ENCODE results near the gene CKM. TPM values are rescaled to one million over a fixed set of nuclear protein-coding genes. Genes with fewer than 3 reads are reported as not detected.

Gene CKM
- total and polyA plus RNA-seq, 10 of the 15 experiments (the other 5 are each of a cell fraction or from before 2014, with no cell fraction given), result 0.08 to 0.14 (median 0.13) TPM; not detected in 5

GRCh38 chr19:45362291-45362690 is 39.6 kb upstream of the CKM start:
- H3K4me1 ChIP-seq (ENCODE audit: control insufficient read depth, insufficient read depth, low read length), result no peaks in the 10 kb centered on the region
- BruUV-seq (replicated peaks), result no TSS peak
- ChIA-PET CTCF (no interaction called here), POLR2A (no interaction called here), RAD21 (ENCODE audit: unreplicated experiment) (no interaction called here), SMC1A (ENCODE audit: uncharacterized antibody, unreplicated experiment) (no interaction called here)
- no peak for TF ChIP-seq STAT3 (IDR thresholded peaks at IDR 0.05; ENCODE audit: low read depth, low read length)
- TF ChIP-seq, protein P1, sequence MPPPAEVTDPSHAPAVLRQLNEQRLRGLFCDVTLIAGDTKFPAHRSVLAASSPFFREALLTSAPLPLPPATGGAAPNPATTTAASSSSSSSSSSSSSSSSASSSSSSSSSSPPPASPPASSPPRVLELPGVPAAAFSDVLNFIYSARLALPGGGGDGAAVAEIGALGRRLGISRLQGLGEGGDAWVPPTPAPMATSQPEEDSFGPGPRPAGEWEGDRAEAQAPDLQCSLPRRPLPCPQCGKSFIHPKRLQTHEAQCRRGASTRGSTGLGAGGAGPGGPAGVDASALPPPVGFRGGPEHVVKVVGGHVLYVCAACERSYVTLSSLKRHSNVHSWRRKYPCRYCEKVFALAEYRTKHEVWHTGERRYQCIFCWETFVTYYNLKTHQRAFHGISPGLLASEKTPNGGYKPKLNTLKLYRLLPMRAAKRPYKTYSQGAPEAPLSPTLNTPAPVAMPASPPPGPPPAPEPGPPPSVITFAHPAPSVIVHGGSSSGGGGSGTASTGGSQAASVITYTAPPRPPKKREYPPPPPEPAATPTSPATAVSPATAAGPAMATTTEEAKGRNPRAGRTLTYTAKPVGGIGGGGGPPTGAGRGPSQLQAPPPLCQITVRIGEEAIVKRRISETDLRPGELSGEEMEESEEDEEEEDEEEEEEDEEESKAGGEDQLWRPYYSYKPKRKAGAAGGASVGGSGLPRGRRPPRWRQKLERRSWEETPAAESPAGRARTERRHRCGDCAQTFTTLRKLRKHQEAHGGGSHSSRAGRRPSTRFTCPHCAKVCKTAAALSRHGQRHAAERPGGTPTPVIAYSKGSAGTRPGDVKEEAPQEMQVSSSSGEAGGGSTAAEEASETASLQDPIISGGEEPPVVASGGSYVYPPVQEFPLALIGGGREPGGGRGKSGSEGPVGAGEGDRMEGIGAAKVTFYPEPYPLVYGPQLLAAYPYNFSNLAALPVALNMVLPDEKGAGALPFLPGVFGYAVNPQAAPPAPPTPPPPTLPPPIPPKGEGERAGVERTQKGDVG (CRISPR knock-in tag; IDR thresholded peaks at IDR 0.05), result no peak
- peak; percentile 17; the same call in 1 of the 2 replicates for TF ChIP-seq POLR2A (IDR thresholded peaks at IDR 0.05; ENCODE audit: low read depth, low read length)
- no peak overlapping the region for H3K4me2 ChIP-seq (ENCODE audit: control insufficient read depth, insufficient read depth)
- H3K4me3 ChIP-seq, result no peak overlapping the region
- FAIRE-seq, result no peak
- H3K79me2 ChIP-seq (ENCODE audit: control insufficient read depth, insufficient read depth, low read length), result no peaks in the 10 kb centered on the region
- H3K27me3 ChIP-seq (replicated peaks in 1 of 2; ENCODE audit: control insufficient read depth in 2 of 2, insufficient read depth in 2 of 2, low read length in 1 of 2), result no peaks in the 10 kb centered on the region
- no peak for ATAC-seq
- WGBS (ENCODE audit: insufficient coverage, insufficient replicate concordance, low lambda C conversion rate, missing lambda C conversion rate), result 90% methylated on average over 16 of the region's 16 CpGs
- intact Hi-C loops (cut with micrococcal nuclease; ENCODE audit: unreplicated experiment), result no loop called here
- H2AFZ ChIP-seq (ENCODE audit: control insufficient read depth, low read depth, low read length), result no peak overlapping the region
- no peak for DNase-seq (ENCODE audit: low read depth, low spot score)
- in situ Hi-C loops (cut with MboI), result no loop called here
- H3K27ac ChIP-seq (ENCODE audit: control insufficient read depth, insufficient read depth), result no peak overlapping the region
- H3K9ac ChIP-seq (ENCODE audit: control insufficient read depth, insufficient read depth, low read length), result no peak overlapping the region
- no peaks in the 10 kb centered on the region for H3K9me3 ChIP-seq (replicated peaks; ENCODE audit: control insufficient read depth, insufficient read depth, low read length)
- H4K20me1 ChIP-seq (ENCODE audit: control insufficient read depth, insufficient read depth), result no peaks in the 10 kb centered on the region
- peaks cover 0 to 5% of the 10 kb centered on the region in 2 experiments; a peak in 2 of 4 replicates for H3K36me3 ChIP-seq (ENCODE audit: control insufficient read depth in 2 of 2, insufficient read depth in 2 of 2, low read length in 1 of 2)

DNA sequence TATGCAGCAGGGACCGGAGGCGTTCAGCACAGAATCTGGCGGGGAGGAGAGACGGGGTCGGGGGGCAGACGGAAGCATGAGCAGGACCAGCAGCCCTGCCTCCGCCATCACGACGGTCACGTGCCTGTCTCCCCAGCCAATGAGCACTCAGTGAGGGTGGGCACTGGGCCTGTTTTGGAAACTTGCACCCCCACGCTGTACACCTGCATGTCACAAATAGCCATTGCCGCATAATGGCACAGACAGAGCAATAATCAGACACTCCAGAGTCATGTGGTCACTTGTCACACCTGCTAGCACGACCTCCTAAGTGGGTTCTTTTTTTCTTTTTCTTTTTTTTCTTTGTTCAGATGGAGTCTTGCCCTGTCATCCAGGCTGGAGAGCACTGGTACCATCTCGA is 38.9 kb upstream of the CKM start:
- Histone ChIP-seq H3K9ac (ENCODE audit: control insufficient read depth, insufficient read depth, low read length) (no peak overlapping the region), H3K27me3 (replicated peaks in 1 of 2; ENCODE audit: control insufficient read depth in 2 of 2, insufficient read depth in 2 of 2, low read length in 1 of 2) (no peaks in the 10 kb centered on the region), H3K4me2 (ENCODE audit: control insufficient read depth, insufficient read depth) (no peak overlapping the region), H3K4me3 (no peak overlapping the region), H3K27ac (ENCODE audit: control insufficient read depth, insufficient read depth) (no peak overlapping the region), H3K79me2 (ENCODE audit: control insufficient read depth, insufficient read depth, low read length) (no peaks in the 10 kb centered on the region), H2AFZ (ENCODE audit: control insufficient read depth, low read depth, low read length) (no peak overlapping the region), H4K20me1 (ENCODE audit: control insufficient read depth, insufficient read depth) (no peaks in the 10 kb centered on the region), H3K9me3 (replicated peaks; ENCODE audit: control insufficient read depth, insufficient read depth, low read length) (no peaks in the 10 kb centered on the region), H3K36me3 (ENCODE audit: control insufficient read depth in 2 of 2, insufficient read depth in 2 of 2, low read length in 1 of 2) (peaks cover 0 to 5% of the 10 kb centered on the region in 2 experiments; a peak in 2 of 4 replicates), H3K4me1 (ENCODE audit: control insufficient read depth, insufficient read depth, low read length) (no peaks in the 10 kb centered on the region)
- 88% methylated on average over 14 of the region's 14 CpGs for WGBS (ENCODE audit: insufficient coverage, insufficient replicate concordance, low lambda C conversion rate, missing lambda C conversion rate)
- in situ Hi-C loops (cut with MboI), result no loop called here
- BruUV-seq (replicated peaks), result no TSS peak
- ChIA-PET CTCF (no interaction called here), SMC1A (ENCODE audit: uncharacterized antibody, unreplicated experiment) (no interaction called here), RAD21 (ENCODE audit: unreplicated experiment) (no interaction called here), POLR2A (interaction anchor here (0.6 kb wide), 1 partner anchor 14 kb away, joined by 3 read pairs; no protein-coding TSS in a partner anchor)
- intact Hi-C loops (cut with micrococcal nuclease; ENCODE audit: unreplicated experiment), result no loop called here
- TF ChIP-seq BCL3 (IDR thresholded peaks at IDR 0.05; ENCODE audit: borderline replicate concordance, insufficient read depth, low read depth, low read length, poor library complexity, severe bottlenecking) (peak; percentile 63), ZNF274 (IDR thresholded peaks at IDR 0.05; ENCODE audit: insufficient read depth, insufficient read length) (no peak)
- no peak for FAIRE-seq
- ATAC-seq, result no peak
- no peak for DNase-seq (ENCODE audit: low read depth, low spot score)
